IPS-20b (cell line): ENCODE results near the gene TRAP1.

Source experiments
- H3K27ac ChIP-seq: one replicate; pipeline ENCODE4 v1.5.1; 2013; ENCODE audit warnings: low read length
- H3K27me3 ChIP-seq: 2 replicates; pipeline ENCODE4 v1.6.1; 2013; ENCODE audit warnings: mild to moderate bottlenecking, low read length, inconsistent platforms; ENCODE audit not compliant: insufficient read depth
- H3K36me3 ChIP-seq: 2 replicates; pipeline ENCODE4 v1.6.1; 2013; ENCODE audit warnings: low read depth, mild to moderate bottlenecking, inconsistent platforms, low read length, moderate library complexity; ENCODE audit not compliant: insufficient read depth
- H3K4me1 ChIP-seq: 2 replicates; pipeline ENCODE4 v1.6.1; 2013; ENCODE audit warnings: mild to moderate bottlenecking, control low read depth, inconsistent platforms, low read length, moderate library complexity; ENCODE audit not compliant: insufficient read depth
- H3K4me3 ChIP-seq: 2 replicates; pipeline ENCODE4 v1.5.1; 2013; ENCODE audit warnings: mild to moderate bottlenecking, low read length, inconsistent platforms
- H3K9ac ChIP-seq: 2 replicates; pipeline ENCODE4 v1.6.1; 2013; ENCODE audit warnings: low read depth, mild to moderate bottlenecking, inconsistent platforms, low read length, moderate library complexity
- H3K9me3 ChIP-seq: 2 replicates; pipeline ENCODE4 v1.6.1; 2013; ENCODE audit warnings: mild to moderate bottlenecking, low read depth, low read length, inconsistent platforms; ENCODE audit not compliant: insufficient read depth

The TRAP1 gene

DNA sequence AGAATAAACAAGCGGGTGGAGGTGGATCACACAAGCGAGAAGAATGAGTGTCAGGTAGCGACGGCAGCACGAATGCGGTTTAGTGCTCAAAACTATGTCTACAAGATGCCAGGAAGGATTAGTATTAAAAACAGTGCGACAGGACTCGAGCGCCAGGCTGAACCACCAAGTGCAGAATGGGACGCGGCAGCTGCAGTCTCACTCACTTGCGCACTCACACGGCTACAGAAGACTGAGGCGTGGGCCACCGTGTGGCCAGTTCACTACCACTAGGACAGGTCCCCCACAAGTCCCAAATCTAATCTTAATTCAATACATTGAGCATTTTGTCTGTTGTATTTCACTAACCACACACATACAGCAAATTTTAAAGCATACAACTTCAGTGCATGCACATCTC lies 35.7 kb upstream of the TRAP1 start:
- Histone ChIP-seq H3K36me3 (peaks cover 76% of the 10 kb centered on the region), H3K9ac (no peak overlapping the region), H3K4me1 (no peaks in the 10 kb centered on the region), H3K4me3 (no peak overlapping the region), H3K27ac (no peak overlapping the region), H3K9me3 (no peaks in the 10 kb centered on the region), H3K27me3 (no peaks in the 10 kb centered on the region)

DNA sequence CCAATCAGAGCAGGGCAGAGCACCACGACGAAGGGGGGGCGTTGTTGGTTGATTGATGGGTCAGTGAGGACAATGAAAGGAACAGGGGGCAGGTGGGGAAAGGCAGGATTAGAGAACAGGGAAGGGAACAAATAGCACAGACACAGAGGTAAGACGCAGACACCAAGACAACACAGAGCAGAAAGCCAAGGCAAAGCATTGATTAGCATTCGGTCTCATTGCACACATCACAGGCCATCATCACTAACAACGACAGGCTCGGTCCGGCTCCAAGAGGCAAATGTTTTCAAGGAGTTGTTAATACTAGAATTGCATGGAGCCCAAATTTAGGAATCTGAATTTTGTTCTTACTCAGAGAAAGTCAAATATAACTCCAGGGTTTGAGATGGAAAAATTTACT lies 34.6 kb upstream of the TRAP1 start:
- H3K27ac ChIP-seq: no peak overlapping the region
- H3K4me3 ChIP-seq: no peak overlapping the region
- H3K9ac ChIP-seq: no peak overlapping the region
- no peaks in the 10 kb centered on the region for H3K27me3 ChIP-seq
- H3K36me3 ChIP-seq: peaks cover 72% of the 10 kb centered on the region
- H3K4me1 ChIP-seq: no peaks in the 10 kb centered on the region
- no peaks in the 10 kb centered on the region for H3K9me3 ChIP-seq

DNA sequence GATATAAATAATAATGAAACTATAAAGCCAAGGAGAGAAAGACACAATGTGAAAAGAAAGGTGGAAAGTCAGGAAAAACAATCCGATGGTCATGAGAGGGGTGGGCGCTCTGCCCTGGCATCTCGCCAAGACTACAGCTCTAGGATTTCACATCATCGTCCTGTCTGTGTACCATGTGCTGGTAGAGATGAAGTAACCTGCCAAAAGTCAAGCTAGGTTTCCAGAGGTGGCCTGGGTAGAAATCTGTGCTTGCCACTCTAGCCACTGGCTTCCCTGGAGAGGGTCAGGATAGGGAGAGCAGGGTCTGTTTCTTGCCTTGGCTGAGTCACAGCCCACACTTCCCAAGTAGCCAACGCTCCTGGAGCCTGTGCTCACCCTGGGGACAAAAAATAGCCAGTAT lies 31.0 kb upstream of the TRAP1 start:
- Histone ChIP-seq H3K27ac (no peak overlapping the region), H3K36me3 (peaks cover 75% of the 10 kb centered on the region), H3K9ac (no peak overlapping the region), H3K27me3 (no peaks in the 10 kb centered on the region), H3K9me3 (no peaks in the 10 kb centered on the region), H3K4me3 (no peak overlapping the region), H3K4me1 (no peaks in the 10 kb centered on the region)

DNA sequence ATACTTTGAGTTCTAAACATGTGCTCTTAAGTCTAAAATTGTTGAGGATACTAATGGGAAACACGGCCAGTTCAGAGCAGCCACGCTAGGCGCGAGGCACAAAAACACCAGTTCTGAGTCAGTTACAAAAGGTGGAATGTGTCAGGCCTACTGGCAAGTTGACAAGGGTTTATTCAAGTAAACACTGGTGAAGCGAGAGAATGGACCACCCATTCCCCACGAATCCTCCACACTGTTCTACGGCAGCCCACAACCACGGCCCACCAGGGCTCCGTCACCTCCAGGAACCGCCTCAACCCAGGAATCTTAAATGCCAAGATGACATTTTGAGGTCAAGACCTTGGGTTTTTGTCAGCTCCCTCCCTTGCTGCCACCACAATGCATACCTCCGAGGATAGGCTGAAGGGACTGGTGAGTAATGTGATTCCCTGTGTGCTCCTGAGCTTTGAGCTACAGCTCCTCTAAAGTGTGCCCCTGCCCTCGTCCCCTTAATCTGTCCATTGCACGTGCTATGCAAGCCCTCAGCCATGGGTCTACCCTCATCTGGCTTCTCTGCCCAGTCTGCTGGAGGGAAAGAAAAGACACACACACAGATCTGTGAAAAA lies 28.5 kb upstream of the TRAP1 start:
- peaks cover 78% of the 10 kb centered on the region for H3K36me3 ChIP-seq

DNA sequence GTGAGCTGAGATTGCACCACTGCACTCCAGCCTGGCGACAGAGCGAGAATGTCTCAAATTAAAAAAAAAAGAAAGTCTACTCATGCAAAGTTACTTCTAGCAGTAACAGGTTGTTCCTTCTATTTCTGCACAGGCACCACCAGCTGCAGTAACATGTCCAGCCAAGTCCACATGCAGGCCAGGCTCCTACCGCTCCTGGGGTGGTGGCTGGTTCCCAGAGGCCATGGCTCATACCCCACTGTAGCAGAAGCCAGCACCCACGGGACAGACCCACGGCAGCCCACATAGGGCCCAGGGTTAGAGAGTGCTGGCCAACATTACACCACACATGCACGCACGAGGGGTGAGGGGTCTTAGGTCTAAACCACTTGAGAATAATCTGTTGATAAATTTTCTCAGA lies 26.7 kb upstream of the TRAP1 start:
- H3K36me3 ChIP-seq: peaks cover 88% of the 10 kb centered on the region
- no peak overlapping the region for H3K27ac ChIP-seq
- no peaks in the 10 kb centered on the region for H3K9me3 ChIP-seq
- no peaks in the 10 kb centered on the region for H3K27me3 ChIP-seq
- H3K9ac ChIP-seq: no peak overlapping the region
- H3K4me1 ChIP-seq: no peaks in the 10 kb centered on the region
- H3K4me3 ChIP-seq: no peak overlapping the region

More for the DNA sequence above, 28.5 kb upstream of the TRAP1 start:
- Histone ChIP-seq H3K27ac (no peak overlapping the region), H3K27me3 (no peaks in the 10 kb centered on the region), H3K4me1 (no peaks in the 10 kb centered on the region), H3K9me3 (no peaks in the 10 kb centered on the region), H3K9ac (no peak overlapping the region; the same call in 1 of the 2 replicates), H3K4me3 (no peak overlapping the region)

DNA sequence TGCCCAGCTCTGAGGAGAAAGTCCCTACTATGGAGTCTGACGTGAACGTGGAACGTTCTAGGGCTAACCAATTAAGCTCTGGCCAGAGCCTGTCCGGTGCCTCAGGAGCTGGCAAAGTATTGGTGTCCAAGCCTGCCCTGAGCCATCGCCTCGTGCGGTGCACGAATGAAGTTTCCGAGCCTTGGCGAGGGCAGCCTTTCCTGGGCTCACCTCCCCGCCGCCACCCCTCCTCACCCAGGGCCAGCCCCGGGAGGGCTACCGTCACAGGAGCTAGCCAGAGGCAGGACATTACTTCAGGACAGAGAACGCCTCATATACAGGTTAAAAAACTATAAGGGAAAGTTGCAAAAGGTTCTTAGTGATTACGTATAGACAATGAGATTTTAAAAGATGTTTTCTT lies 23.6 kb upstream of the TRAP1 start:
- Histone ChIP-seq H3K9ac (no peak overlapping the region), H3K27ac (no peak overlapping the region), H3K4me1 (no peaks in the 10 kb centered on the region), H3K4me3 (no peak overlapping the region), H3K27me3 (no peaks in the 10 kb centered on the region), H3K9me3 (no peaks in the 10 kb centered on the region), H3K36me3 (peaks cover 94% of the 10 kb centered on the region)

DNA sequence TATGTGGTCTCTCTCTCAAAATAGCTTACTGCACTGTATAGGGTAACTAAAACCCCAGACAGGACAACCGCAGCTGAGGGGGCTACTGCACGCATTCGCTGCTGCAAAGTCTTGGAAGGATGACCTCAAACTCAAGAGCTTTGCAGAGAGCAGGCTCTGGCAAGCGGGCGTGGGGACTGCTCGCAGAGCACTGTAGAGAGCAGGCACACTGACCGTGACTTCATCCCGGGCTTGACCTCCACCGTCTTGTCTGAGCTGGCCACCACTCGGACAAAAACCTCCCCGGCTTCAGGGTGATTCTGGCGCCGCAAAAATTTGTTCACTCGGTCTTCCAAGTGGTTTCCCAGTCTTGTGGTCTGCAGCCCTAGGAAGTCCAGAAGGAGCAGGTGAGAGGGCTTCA lies 22.9 kb upstream of the TRAP1 start:
- Histone ChIP-seq H3K9me3 (no peaks in the 10 kb centered on the region), H3K4me1 (no peaks in the 10 kb centered on the region), H3K36me3 (peaks cover 94% of the 10 kb centered on the region), H3K9ac (no peak overlapping the region), H3K27ac (no peak overlapping the region), H3K27me3 (no peaks in the 10 kb centered on the region), H3K4me3 (no peak overlapping the region)

DNA sequence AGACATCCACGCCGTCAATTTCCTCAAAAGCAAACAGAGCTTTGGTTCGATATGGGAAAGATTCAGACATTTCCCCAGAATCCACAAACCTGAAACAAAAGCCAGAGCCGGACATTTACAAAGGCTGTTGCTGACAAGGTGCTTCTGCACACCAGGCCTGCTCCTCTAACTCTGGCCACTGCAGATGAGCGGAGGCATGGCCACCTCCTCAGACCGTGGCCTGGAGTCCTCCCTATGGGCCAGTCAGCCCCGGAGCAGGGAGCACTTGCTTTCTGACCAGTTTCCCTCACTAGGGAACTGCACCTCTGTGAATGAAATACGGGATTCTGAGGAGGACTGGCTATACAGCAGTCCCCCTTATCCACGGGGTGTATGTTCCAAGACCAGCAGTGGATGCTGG lies 22.3 kb upstream of the TRAP1 start:
- no peak overlapping the region for H3K4me3 ChIP-seq
- H3K36me3 ChIP-seq: peaks cover 94% of the 10 kb centered on the region
- no peaks in the 10 kb centered on the region for H3K4me1 ChIP-seq
- no peaks in the 10 kb centered on the region for H3K27me3 ChIP-seq
- no peaks in the 10 kb centered on the region for H3K9me3 ChIP-seq
- no peak overlapping the region for H3K9ac ChIP-seq
- H3K27ac ChIP-seq: no peak overlapping the region

DNA sequence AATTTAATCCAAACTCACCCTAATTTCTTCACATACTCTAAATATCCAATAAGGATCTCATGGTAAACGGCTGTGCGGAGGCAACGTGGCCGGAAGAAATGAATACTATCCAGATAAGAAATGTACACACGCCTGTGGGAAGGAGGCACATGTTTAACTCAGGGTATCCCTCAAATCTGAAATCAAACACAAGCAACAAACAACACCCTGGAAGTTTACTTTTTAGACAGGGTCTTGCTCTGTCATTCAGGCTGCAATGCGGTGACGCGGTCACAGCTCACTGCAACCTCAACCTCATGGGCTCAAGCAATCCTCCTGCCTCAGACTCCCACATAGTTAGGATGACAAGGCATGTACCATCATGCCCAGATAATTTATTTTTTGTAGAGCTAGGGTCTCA lies 21.2 kb upstream of the TRAP1 start:
- H3K36me3 ChIP-seq: peaks cover 94% of the 10 kb centered on the region
- no peaks in the 10 kb centered on the region for H3K4me1 ChIP-seq
- H3K9me3 ChIP-seq: no peaks in the 10 kb centered on the region
- no peak overlapping the region for H3K4me3 ChIP-seq
- H3K27me3 ChIP-seq: no peaks in the 10 kb centered on the region
- H3K27ac ChIP-seq: no peak overlapping the region
- H3K9ac ChIP-seq: no peak overlapping the region

DNA sequence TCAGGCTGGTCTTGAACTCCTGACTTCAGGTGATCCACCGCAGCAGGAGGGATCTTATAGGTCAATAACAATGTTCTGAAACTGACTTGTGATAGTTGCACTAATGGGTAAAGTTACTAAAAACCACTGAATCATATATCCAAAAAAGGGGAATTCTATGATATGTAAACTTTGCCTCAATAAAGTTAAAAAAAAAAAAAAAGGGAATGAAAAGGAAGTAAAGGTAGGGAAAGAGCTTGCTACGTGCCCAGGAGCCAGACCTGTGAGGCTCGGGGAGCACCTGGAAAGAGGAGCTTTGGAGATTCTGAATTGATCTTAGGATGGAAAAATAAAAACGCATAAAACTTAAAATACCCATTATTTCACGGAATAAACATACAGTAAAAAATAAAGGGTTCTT lies 20.8 kb upstream of the TRAP1 start:
- H3K4me1 ChIP-seq: no peaks in the 10 kb centered on the region
- H3K27me3 ChIP-seq: no peaks in the 10 kb centered on the region
- no peak overlapping the region for H3K9ac ChIP-seq
- peaks cover 89% of the 10 kb centered on the region for H3K36me3 ChIP-seq
- H3K27ac ChIP-seq: no peak overlapping the region
- H3K4me3 ChIP-seq: no peak overlapping the region
- H3K9me3 ChIP-seq: no peaks in the 10 kb centered on the region

DNA sequence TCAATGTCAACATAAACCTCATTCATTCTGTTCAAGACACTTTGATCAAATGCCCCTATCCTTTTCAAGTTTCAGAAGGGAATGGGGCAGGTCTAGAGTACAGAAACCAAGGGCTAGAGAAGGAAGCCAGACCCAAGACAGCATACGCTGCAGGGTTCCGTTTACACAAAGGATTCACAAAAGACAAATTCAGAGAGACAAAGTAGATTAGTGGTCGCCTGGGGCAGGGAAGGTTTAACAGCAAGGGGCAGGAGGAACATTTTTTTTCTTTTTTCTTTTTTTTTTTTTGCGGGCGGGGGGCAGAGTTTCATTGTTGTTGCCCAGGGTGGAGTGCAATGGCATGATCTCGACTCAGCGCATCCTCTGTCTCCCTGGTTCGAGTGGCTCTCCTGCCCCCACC lies 19.9 kb upstream of the TRAP1 start:
- no peak overlapping the region for H3K4me3 ChIP-seq
- H3K27me3 ChIP-seq: no peaks in the 10 kb centered on the region
- no peaks in the 10 kb centered on the region for H3K9me3 ChIP-seq
- H3K9ac ChIP-seq: no peak overlapping the region
- peaks cover 80% of the 10 kb centered on the region for H3K36me3 ChIP-seq
- no peaks in the 10 kb centered on the region for H3K4me1 ChIP-seq
- no peak overlapping the region for H3K27ac ChIP-seq

DNA sequence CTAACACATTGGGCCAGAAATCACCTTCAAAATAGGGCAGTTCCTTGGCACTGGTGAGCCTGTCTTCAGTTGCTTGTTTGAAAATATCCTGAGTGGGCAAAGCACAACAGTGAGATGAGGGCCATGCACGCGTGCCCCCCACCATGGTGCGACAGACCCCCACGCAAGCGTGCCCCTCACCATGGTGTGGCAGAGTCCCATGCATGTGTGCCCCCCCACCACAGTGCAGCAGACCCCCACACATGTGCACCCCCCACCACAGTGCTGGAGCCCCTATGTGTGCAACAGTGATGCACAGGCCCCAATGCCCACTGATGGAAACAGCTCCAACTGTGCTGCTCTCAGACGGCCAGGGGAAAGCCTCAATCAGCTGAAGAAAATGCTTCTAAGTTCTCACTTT lies 18.8 kb upstream of the TRAP1 start:
- no peaks in the 10 kb centered on the region for H3K9me3 ChIP-seq
- H3K36me3 ChIP-seq: peaks cover 79% of the 10 kb centered on the region
- no peak overlapping the region for H3K9ac ChIP-seq
- no peak overlapping the region for H3K27ac ChIP-seq
- no peak overlapping the region for H3K4me3 ChIP-seq
- no peaks in the 10 kb centered on the region for H3K27me3 ChIP-seq
- no peaks in the 10 kb centered on the region for H3K4me1 ChIP-seq
